Gastrocnemius medialis (tissue), 4 donors: ENCODE data around the gene UBE3C.

Experiments used
- CTCF ChIP-seq, 5 experiments: fragments of 450-650 bp in 3 of 5; fragments of 200-600 bp in 2 of 5; sonication (generic) in 2 of 5; IDR thresholded peaks in 4 of 5; conservative IDR thresholded peaks in 1 of 5; 1 replicate in 4 of 5; 2 replicates in 1 of 5; pipeline ENCODE4 v1.5.1; 2016 to 2019; ENCODE audit warnings: antibody characterized with exemption in 5 of 5, mild to moderate bottlenecking in 3 of 5, moderate library complexity in 3 of 5
- POLR2A ChIP-seq, 2 donors: fragments of 450-650 bp; IDR thresholded peaks; one replicate each; pipeline ENCODE4 v1.6.1; 2017; ENCODE audit warnings: antibody characterized with exemption in 2 of 2, mild to moderate bottlenecking in 2 of 2, moderate library complexity in 2 of 2

- no peak for TF ChIP-seq CTCF (IDR thresholded peaks at IDR 0.05 in 4 of 5, conservative IDR thresholded peaks at IDR 0.05 in 1 of 5)
- no peak for TF ChIP-seq POLR2A (IDR thresholded peaks at IDR 0.05)
These were observed 5.9 kb upstream of the UBE3C start for GRCh38 chr7:157132796-157133195.
